Stimulated activated naive CD8-positive, alpha-beta T cell treated with anti-CD3 and anti-CD28 coated beads, Interleukin-15, Interleukin-2, amounts not matched to agents 100 U/mL and 50 U/mL, for 24 hours (primary cell): Measurements from ENCODE around the gene CCND2.
A peak's percentile ranks its signal among the peaks of the same experiment; 100 is the strongest.

Experiments
- ATAC-seq: fragments of 150-1000 bp; cut with Tn5 transposase; one replicate; pipeline ENCODE4 v1.10.0; 2021
- DNase-seq: peaks from one replicate; pipeline ENCODE4 v3.0.0; 2021

CCND2 gene

GRCh38 chr12:4276524-4277204 is 3.1 kb downstream of the CCND2 start:
- ATAC-seq (peak; percentile 39), DNase-seq (peak; percentile 88)

DNA sequence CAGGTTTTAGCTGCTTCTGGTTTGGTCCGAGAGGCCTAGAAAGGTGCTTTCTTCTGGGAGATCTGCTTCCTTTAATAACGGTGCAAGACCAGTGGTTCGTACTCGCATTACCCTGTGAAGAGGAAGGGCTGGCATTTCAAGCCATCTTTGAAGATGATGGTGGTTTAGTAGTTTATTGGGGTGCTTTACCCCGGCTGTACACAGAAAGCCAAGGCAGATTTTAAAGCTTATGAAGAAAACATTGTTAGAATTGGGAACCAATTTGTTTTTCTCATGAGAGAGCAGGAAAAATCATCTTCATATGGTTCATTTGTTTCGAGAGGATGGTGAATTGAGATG is 3.6 kb downstream of the CCND2 start:
- no peak for DNase-seq
- ATAC-seq, result no peak

GRCh38 chr12:4277857-4278256 is 4.3 kb downstream of the CCND2 start:
- DNase-seq, result no peak
- no peak for ATAC-seq

GRCh38 chr12:4278329-4279197 is 5.0 kb downstream of the CCND2 start:
- no peak for ATAC-seq

DNA sequence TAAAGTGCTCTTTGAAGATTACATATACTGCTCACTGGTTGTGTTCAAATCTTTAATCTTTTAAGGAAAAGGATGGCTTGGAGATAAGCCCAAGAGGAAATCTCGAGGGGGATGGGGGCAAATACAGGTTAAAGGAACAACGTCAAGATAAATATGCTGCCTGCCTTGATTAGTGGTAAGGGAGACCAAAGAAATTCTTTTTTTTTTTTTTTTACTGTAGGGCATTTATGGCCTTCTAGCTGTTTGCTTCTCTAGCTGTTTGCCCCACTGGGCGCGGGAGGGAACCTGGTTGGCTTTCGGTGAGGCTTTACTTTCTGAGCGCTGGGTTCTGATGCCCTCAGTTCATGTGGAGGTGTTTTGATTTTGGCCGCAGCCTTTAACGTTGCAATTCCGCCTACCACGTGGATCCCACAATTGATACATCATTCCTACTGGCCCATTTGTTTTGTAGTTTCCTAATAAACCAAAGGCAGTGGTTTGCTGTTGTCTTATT is 5.7 kb downstream of the CCND2 start:
- DNase-seq (no peak), ATAC-seq (no peak)

More at GRCh38 chr12:4278329-4279197, 5.0 kb downstream of the CCND2 start:
- no peak for DNase-seq

DNA sequence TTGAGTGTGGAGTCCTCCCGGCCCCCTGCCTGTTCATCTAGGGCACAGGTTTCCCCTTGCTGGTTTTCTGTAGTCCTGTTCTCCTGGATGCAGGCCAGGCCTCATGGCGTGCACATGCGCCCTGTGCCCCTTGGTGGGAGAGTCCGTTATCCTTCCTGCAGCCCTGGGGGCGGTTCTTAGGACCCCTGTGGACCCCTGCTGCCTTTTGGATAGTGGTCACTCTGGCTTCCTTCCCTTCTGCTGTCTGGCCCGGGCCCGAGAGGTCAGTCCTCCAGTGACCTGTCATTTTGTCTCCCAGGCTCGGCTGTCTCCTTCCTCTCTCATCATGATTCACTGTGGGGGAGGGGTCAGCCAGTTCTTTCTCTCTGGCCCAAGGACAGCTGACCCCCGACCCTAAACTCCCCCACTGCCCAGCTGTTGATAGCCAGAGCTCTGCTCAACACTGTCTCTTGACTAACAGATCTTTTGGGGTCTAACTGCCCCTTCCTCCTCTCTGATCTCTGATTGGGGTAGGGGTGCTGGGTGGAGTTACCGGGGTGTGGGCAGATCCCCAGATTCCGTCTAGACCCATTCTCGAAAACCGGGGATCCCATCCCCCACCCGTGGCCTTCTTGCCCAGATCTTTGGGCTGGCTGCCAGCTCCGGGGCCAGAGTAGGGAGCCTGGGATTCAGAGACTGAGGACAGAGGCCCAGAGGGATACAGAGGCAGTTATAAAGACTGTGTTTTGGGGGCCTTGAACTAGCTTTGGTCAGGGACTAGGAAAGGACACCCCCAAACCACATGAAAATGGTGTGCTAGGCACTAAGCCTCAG is 7.0 kb downstream of the CCND2 start:
- no peak for DNase-seq
- ATAC-seq, result no peak

DNA sequence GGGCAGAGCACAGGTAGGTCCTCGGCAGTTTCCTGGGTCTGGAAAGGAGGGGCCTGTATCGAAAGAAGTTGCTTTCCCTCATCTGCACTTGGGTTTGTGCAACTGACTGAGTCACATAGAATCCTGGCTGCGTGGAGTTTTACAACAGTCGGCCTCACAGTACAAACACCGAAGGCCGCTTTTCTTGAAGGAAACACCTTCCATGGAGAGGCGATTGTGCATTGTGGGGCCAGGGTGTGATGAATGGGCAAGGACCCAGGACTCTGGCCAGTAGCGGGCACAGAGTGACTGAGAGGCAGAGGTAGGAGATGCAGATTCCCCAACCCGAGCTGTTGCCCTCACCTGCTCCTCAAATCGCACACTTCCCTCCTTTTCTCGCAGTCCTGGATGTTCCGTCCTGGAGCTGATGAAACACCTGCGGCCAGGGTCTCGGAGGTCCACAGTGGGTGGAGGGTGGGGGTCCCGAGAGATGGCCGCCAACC is 7.7 kb downstream of the CCND2 start:
- ATAC-seq (no peak), DNase-seq (no peak)

DNA sequence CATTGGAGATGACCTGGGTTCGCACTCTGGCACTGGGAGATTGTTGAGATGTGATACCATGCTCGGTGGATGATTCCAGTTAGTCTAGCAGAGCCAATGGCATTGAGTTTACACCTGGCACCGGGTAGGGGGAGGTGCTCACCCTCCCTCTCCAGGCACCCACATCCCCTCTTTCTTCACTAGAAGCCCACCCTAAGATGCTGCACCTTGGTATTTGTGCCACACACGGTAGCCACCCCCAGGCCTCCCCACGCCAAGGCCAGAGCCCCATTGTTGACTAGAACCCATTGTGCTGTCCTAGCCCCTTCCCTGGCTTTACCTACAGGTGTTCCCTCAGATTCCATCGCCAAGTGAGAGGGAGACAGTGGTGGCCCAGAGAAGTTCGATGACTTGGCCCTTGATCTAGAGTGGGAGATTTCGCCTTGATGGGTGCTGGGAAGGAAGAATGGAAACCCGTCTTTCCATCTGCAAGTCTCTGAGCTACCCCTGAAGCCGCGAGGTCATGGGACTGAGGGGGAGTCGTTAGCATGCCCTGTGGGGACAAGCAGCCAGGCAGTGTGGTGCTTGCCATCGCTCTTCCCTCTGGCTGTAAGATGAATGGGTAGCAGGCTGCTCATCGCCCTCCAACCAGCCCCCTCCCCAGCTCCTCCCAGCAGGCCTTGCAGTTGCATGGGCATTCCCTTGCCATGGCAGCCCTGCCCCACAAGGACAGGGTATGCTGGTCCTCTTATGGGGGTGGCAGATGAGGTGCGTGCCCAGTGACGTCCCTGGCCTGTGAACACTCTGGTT is 8.7 kb downstream of the CCND2 start:
- DNase-seq (no peak), ATAC-seq (no peak)

DNA sequence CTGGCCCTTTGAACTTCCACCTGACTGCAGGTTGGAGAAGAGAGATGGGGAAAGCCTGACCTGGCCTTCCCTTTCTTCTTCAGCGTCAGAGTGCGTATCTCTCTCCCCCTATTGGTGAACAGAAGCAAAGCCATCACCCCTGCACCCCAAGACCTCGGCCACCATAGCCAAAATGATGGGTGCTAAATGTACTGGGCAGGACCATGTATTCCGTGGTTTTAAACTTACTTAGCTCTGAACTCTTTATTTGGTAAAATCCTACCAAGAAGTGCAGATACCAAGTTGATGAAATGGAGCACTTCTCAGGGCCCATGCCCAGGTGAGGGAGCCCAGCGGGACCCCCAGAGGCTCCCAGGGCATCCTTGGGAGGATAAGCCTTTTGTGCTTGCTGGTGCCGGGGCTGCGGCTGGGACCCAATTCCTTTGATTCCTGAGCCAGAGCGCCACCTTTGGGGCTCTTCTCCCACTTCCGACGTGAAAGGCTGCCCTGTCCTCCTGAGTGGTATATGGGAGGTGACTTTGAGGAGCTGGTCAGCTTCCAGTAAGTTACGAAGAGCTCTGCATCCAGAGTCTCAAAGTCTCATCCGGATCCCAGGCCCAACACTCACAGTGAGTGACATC is 9.4 kb downstream of the CCND2 start:
- ATAC-seq, result no peak
- no peak for DNase-seq

- DNase-seq (no peak), ATAC-seq (no peak)
These were observed 10.1 kb downstream of the CCND2 start for GRCh38 chr12:4283512-4284255.

DNA sequence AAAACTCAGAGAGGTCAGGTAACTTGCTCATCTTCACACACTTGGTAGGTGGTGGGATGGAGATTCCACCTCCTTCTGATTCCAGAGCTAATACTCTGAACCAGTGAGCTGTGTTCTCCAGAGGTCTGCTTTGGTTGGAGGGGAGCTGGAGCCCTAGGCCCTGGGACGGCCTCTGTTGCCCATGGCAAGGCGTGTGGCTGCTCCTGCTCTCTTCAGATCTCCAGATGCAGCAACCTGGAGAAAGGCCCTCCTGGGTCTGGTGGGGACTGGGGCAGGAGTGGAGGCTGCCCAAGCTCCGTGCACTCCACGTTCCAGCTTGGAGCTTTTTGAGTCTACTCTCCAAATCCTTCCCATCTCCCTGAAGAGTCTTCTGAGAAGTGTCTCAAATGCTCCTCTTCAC is 10.7 kb downstream of the CCND2 start:
- DNase-seq (no peak), ATAC-seq (no peak)

DNA sequence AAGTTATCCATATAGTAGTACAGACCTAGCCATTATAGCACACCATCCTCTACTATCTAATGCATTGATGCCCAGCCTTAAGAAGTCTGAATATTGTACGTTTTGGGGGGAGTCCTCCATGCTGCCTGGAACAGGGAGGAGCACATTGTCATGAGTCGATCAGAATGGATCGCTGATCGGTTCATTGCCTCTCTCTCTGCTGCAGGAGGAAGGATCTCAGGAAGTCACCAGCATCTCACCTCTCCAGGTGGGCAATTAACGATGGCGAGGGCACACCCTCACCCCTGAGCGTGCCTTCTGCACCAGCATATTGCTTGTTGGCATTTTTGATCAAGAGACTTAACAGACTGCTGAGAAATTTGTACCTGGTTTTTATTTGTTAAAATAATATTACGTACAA is 11.5 kb downstream of the CCND2 start:
- ATAC-seq, result no peak
- DNase-seq, result no peak

- DNase-seq (no peak), ATAC-seq (no peak)
These were observed 12.7 kb downstream of the CCND2 start for GRCh38 chr12:4286228-4286627.

- DNase-seq, result no peak
These were observed 13.3 kb downstream of the CCND2 start for GRCh38 chr12:4286771-4287317.

DNA sequence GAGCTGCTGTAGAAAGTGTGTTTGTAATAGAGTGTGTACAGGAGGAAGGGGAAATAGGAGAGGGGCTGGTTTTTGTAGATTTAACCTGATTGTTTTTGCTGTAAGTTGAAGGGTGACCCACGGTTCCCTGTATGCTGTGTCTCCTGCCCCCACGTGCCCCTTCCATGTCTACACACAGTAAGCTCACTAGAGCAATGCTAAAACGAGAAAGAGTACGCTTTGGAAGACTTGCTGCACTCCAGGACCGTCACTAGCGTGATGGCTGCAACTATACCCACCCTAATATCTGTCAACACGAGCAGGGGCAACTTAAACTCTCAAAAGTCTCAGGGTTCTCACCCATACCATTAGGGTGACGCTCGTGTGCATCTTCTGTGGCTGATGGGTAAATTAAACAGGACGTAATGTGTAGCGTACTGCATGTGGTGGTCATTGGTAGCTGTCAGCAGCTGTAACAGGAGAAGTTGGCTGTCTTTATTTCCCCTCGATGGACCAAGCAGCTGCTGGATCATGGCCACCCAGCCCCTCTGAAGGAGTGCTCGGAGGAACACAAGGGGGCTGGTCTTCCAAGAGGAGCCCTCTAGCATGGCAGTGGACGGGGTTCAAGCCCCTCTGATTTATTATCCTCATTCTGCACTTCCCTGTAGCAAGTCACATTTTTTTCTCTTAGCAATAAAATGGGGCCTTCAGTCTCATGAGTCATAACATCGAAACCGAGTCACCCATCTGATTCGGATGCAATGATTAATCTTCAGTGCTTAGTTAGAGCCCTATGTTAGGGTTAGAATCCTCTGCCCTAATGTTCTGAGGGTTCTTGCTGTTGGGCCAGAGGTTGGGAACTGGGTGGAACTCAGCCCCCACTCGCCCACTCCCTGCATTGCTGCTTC is 14.0 kb downstream of the CCND2 start:
- DNase-seq, result no peak
- ATAC-seq, result peak; percentile 71

More at GRCh38 chr12:4286771-4287317, 13.3 kb downstream of the CCND2 start:
- ATAC-seq, result no peak

DNA sequence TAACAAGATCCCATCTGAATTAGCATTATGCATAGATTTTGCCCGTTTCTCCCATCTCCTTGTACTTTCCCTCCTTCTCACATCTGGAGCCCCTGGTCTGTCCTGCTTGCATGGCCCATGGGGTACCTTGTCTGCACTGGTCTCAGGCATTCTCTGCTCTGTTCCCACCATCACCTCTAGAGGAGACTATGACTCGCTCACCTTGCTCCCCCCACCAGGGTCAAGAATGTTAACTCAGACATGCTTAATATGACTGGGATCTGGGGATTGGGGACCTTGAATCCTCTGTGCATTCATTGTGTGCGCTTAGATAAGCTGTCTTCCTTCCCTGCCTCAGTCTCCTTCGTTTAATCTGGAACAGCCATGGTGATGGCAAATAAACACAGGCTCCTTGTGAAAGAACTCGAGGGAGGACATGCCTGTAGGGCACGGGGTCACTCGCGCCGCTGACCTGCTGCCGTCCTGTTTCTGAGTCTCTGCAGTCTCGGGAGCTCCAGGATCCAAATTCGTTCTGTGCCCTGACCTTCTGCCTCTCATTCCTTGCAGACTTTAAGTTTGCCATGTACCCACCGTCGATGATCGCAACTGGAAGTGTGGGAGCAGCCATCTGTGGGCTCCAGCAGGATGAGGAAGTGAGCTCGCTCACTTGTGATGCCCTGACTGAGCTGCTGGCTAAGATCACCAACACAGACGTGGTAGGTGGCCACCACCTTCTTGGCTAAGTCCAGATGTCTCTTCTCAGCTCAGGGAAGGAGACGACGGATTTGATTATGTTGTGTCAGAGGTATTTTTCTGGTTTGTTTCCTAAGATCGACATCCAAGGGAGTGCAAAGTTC is 15.0 kb downstream of the CCND2 start:
- DNase-seq (no peak), ATAC-seq (peak; percentile 33)

DNA sequence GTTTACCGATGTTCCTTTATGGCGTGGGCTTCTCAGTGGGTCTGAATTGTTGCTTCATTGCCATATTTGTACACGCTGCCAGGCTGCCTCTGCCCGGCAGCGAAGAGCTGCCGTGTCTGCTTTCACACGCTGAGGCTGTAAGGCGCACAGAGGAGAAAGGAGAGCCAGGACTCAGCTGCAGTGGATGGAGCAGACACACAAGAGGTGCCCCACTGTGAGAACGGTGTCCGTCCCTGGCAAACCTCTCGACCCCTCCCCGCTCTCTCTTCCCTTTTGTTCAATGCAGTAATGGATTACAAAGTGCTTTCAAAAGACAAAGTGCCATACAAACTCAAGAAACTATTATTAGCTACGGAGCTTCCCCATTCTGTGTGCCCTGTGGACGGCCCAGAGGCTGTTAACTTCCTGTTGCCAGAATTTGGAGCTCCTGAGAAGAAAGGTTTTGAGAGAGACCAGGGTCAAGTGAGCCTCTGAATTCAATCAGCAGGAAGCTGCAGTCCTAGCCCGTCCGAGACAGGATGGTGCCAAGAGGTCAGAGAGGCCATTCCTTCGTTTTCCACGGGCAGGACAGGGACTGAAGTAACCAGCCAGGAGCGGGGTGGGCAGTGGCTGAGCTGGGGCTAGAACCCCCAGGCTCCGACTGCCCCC is 15.8 kb downstream of the CCND2 start:
- no peak for DNase-seq
- no peak for ATAC-seq
